Pons (tissue), 1 donor: ENCODE results near the gene SNX22.

Source experiments
- DNase-seq: peaks from one replicate; pipeline ENCODE4 v3.0.0-alpha.2; 2016; ENCODE audit warnings: low spot score

SNX22 gene

DNA sequence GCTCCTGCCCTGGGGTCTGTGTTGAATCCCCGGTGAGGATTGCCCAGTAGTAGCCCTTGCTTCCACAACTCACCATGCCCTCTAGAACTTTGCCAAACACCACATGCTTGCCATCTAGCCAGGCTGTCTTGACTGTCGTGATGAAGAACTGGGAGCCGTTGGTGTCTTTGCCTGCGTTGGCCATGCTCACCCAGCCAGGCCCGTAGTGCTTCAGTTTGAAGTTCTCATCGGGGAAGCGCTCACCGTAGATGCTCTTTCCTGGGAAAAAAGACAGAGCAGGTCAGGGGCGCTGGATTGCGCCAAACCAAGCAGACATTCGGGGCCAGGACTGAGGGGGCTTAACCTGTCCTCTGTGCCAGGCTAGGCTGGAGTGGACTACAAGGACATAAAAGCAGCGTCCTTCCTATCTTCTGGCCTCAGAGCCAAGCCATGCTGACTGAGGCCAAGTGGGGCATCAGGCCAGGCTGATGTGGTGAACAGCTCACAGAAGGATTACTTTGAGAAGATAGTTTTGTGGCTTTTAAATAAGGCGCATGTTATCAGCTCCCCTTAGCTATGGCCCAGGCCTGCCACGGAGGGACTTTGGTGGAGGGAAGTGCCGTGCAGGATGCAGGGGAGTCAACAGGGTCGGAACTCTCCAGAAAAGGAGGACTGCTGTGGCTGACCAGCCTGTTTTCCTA, 5.3 kb downstream of the SNX22 start:
- DNase-seq, result no peak

DNA sequence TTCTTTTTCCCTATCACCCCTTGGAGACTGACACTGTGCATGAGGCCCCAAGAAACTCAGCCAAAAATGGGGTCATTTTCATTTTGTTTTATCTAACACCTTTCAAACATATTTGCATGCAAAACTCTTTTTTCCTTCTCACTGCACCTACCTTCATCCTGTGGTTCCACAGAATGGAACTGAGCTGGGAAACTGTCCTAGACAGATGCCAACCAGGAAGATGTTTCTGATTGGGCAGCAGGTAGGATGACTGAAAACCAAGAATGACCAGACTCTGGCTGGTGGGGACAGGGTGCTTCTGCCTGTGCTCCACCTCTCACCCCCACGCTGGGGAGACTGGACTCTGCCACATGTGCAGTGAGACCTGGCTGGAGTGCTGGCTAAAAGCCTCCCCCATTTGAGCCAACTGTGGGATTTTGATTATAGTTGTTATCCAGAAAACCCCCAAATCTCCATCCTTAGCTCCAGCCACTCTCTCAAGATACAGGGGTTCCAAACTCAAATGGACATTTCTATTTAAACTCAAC, 6.1 kb downstream of the SNX22 start:
- no peak for DNase-seq

DNA sequence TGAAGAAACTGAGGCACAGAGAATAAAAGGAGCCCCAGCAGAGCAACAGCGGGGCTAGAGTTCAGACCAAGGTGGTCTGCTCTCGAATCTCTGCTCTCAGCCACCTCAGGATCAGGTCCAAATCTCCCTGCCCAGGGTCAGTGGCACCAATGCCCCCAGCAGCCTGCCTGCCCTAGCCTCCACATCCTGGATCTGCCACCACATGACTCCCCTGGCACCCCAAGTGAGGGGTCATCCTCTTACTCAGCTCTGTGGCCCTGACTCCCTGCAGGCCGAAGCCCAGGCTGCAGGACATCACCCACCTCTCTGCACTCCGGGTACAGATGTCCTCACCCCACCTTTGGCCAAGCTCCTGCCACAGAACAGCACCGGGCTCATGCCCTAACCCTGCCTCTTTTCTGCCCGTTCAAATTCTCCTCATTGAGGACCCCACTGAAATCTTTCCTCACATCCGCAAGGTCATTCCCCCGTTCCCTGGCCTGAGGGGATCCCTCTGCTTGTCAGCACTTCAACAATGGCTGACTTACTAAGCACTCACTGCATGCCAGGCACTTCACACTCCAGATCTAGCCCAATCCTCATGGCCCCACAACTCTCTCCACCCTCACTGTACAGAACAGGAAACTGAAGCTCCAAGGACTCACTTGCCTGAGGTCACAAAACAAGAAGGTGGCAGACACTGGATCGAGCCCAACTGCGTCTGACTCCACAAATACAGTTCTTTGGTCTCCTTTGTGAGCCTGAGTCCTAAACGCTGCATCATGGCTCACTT, 7.0 kb downstream of the SNX22 start:
- DNase-seq, result no peak

DNA sequence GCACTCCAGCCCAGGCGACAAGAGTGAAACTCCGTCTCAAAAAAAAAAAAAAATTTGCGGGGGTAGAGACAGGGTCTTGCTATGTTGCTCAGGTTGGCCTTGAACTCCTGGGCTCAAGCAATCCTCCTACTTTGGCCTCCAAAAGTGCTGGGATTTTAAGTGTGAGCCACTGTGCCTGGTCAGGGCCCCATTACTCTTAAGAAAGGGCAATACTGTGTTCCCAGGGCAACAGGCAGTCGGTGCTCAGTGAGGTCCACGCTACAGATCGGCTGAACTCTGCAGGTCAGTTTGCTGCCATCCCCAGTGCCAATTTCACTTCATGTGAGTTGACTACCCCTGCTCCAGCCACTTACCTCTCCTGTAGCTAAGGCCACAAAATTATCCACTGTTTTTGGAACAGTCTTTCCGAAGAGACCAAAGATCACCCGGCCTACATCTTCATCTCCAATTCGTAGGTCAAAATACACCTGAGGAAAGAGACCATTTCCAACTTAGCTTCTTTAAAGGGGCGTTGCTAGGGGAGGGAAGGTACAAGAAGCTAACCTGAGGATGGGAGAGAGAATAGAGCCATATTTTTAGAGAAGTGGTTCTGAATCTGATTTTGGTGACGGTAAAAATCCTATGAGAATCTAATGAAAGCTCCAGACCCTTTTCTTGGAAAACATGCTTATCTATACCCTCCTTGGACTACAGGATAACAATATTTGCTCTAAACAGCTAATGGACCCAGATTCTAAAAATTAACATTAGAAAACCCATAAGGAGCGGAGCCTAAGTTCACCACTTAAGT, 10.4 kb downstream of the SNX22 start:
- DNase-seq, result no peak

DNA sequence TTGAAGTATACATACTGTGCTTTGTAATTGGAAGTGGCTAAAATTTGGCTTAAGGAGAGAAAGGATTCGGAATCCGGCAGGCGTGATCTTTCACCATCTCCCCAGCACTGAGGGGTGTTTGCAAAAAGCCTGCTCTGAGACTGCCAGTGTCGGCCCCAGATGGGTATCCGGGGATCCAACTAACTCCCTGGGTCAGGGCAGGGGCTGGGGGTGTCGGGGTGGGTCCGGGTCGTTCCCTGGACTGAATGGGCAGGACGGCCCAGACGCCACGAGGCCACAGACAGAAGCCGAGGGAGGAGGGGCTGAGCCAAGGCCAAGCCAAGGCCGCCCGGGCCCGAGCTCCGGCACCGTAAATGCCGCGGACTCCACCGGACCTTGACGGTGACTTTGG, 10.9 kb downstream of the SNX22 start:
- no peak for DNase-seq

DNA sequence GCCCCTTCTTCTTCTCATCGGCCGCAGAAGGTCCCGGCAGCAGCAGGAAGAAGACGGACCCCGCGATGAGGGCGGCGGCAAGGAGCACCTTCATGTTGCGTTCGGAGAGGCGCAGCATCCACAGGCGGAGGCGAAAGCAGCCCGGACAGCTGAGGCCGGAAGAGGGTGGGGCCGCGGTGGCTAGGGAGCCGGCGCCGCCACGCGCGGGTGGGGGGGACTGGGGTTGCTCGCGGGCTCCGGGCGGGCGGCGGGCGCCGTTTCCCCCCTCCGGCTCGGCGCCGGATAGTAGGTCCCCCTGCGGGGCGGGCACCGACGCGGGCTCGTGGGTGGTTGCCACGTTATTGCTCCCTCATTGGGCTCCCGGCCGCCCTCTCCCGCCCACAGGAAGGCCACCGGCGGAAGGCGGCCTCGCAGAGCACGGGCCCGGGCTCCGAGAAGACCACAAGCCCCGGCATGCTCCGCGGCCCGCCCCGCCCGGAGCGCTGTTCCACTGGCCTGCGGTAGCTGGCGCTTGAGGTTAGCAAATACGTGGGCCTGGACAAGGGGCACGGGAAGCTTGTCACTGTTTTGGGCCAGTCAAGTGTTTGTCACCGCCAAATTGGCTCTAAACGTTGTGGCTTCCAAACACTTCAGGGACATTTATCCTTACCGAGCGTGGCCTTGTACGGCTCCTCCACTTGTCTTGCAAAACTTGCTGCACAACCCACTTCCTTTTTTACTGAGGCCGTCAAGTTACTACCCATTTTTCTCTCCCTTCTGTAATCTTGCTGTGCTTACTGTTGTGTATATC, 11.5 kb downstream of the SNX22 start, which contains the start of gene PPIB:
PPIB (minus strand) TSS at position 154 of the 790 bp plus-strand sequence; CDS start at position 118, 36 bp downstream.
- DNase-seq, result peak; percentile 97

DNA sequence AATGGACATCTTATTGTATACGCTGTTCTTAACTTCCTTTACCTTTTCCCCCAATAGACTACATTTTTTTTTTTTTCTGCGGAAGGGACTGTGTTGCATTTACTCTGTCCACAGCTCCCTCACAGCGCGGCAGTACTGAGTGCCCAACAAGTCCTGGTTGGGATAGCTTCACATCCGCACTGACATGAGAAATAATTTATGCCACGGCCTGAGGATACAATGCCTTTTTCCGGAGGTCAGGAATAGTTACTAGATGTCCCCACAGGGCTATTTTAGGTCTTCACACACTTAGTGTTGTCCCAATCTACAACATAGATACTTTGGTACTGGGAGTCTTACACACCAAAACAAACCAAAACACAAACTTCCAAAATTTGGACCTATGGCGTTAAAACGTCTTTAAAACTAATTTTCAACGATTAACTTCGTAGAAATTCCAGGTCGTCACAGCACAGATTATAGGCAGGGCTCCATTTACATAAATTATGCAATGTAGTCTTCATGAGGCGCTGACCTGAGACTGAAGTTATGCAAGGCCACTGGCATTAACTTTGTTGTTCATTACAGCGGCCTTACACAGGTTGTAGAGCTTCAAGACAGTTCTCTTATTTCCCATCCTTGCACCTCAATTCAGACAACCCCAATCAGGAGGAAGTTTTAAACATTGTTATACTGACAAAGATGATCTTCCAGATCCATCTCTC, 12.3 kb downstream of the SNX22 start:
- no peak for DNase-seq

DNA sequence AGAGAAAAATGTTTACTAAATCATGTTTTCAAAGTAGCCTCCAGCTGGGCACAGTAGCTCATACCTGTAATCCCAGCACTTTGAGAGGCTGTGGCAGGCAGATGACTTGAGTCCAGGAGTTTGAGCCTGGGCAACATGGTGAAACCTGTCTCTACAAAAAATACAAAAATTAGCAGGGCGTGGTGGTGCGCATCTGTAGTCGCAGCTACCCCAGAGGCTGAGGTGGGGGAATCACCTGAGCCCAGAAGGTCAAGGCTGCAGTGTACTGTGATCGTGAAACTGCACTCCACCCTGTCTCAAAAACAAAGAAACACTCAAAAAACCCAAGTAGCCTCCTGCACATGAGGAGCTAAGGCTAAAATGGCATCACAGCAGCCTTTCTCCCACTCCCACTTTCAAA, 12.9 kb downstream of the SNX22 start:
- DNase-seq, result no peak

DNA sequence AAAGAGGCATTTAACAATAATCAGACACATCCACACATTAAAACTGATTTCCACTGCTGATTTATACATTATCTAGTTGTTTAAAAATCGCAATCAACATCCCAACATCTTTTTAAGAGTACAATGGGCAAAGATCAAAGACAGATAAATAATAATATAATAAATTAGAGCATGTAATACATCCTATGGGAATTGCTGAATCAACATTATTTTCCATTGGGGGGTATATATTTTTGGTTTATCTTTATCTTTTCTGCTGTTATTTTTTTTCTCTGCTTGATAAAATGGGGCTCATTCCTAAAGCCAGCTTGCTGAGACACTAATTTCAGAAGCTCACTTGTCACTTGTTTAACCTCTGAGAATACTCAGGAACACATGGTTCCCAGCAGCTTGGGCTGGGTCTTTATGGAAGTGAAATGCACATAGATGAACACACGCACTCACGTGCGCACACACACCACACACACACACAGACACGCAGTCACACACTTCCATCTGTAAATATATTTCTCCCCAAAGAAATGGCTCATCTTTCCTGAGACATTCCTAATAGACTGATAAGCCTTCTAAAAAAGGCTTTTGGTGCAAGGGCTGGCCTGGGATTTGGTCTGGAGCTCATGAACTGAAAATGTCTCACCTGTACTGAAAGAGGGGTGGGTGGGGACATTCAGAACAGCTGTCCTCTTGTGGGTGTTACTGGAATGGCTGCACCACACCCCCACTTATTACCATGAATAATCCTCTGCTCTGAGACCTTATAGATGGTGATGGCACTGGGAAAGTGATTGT, 14.8 kb downstream of the SNX22 start:
- no peak for DNase-seq

DNA sequence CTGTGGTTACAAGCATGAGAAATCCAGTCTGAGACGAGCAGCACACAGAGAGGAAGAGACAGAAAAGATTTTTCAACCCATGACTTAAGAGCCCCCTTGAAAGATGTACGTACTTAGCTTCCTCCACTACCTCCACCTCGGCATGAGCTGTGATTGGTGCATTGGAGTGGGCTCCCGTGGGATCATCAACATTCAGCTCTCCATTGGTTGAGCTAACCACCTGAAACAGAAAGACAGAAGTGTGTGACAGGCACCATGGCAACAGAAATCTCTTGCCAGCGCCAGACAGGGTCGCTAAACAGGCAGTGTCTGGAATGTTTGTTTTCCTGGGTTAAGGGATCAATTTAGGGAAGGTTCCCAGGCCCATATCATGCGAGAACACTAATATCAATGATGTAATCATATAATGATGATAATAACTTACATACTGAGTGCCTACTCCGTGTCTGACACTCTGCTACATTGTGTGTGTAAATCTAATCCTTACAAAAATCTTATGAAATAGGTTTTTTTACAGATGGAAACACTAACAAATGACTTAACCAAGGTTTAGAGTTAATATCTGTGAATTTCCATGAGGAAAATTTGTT, 28.8 kb downstream of the SNX22 start:
- DNase-seq, result no peak

DNA sequence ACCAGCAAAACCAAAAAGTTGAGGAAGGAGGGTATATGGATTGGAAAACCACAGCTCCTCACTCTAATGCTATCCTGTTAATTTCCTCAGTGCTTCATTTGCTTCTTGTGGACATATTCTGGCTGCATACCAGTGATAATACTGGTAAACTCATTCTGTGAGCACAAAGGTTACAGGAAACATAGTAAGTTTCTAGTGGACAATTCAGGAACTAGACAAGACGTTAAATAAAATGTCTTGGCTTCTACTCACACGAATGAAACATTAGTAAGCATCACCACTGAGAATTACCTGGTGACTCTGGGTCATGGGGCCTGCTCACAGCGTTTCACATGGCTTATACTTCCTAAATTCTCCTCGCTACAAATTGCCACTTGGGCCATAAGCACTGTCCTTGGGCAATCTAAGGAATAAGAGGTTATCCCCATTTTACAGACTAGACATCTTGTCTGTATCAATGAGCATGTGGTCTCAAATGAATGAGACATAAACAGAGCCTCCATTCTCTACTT, 31.4 kb downstream of the SNX22 start:
- DNase-seq, result no peak

DNA sequence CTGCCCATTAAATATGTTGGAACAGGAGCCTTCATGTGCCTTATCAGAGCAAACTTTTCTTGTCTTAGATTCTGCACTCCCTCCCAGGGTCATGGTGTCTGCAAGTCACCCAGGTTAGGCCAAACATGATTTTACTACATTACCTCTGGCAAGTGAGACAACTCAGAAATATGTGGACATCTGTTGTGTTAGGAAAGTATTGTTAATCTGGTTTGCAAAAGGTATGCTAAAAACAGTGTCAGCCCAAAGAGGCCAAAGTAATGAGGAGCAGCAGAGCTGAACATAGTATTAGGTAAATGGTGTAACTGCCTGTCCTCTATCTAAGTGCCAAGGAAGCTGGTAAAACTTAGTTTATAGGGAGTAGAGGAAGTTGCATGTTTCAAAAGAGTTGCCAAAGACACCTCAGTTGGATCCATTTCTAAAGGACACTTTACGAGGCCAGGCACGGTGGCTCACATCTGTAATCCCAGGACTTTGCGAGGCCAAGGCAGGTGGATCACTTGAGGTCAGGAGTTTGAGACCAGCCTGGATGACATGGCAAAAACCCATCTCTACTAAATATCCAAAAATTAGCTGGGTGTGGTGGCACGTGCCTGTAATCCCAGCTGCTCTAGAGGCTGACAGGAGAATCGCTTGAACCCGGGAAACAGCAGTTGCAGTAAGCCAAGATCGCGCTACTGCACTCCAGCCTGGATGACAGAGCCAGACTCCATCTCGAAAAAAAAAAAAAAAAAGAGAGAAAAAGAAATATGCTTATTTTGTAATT, 33.8 kb downstream of the SNX22 start:
- no peak for DNase-seq

DNA sequence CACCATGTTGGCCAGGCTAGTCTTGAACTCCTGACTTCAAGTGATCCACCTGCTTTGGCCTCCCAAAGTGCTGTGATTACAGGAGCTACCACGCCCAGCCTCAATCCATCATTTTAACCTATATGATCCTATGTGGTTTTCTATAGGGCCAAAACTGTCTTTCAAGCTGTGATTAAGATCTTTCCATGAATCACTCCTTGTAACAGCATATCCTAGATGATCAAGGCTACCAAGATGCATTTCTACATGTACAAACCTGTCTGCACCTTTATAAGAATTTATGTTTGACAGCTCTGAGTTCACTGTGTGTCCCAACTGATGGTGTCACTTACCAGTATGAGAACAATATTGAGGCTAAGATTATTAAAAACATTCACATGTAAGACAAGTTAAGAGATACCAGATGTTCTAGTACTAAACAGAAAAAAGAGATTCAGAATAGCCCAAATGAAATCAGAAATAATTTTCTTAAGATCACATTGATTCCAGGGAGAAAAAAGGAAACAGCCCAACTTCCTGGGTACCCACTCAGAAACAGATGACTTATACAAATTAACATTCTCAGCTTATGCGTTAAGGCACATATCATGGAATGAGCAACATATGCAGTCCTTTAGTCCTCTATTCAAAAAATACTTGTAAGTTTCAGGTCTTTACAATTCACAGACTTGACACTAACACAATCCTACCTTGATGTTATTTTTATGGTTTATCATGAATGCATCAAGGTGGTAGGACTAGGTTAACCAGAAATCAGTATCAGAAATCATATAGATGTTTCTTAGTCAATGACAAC, 36.1 kb downstream of the SNX22 start:
- no peak for DNase-seq

DNA sequence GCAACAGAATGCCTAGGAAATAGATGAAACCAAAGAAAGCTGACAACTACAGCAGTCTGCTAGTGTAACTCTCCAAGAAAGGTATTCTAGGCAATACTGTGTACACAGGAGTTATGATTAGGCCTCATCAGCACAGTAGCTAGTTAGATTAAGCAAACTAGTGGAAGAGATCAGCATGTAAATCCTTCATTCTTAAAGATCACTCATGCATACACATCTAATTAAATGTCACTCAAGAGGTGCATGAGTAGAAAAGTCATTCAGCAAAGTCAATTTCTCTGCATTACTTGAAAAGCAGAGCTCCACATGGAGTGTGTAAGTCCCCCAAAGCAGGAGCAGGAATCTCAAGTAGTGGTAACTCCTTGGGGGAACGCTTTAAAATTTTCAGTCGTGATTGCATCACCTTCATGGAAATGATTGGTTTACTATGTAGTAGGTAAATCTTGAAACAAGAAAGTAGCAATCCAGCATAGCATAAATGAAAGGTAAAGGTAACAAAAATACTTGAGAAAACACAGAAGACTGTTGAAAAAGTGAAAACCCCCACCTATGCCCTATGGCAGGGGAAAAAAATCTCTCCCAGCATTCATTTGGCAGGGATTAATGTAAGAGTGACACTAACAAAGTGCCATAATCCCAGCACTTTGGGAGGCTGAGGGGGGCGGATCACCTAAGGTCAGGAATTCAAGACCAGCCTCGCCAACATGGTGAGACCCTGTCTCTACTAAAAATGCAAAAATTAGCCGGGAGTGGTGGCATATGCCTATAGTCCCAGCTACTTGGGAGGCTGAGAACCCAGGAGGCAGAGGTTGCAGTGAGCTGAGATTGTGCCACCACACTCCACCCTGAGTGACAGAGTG, 40.7 kb downstream of the SNX22 start:
- DNase-seq, result no peak

DNA sequence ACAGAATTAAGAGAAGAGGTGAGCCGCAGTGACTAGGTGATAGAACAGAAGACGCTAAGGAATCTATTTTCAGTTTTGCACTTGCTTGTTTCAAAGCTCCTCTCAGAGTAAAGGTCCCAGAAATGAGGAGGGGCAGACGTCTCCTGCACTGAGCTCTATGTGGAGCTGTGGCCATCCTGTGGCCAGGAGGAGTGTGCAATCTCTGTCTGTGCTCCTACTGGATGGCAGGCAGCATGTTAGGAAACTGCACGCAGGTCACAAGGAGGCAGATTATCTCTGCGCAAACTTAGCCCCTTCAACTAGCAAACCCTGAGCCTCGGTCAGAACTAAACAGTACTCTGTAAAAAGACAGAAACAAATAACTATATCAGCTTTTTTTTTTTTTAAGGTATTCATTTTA, 42.4 kb downstream of the SNX22 start:
- DNase-seq, result no peak

DNA sequence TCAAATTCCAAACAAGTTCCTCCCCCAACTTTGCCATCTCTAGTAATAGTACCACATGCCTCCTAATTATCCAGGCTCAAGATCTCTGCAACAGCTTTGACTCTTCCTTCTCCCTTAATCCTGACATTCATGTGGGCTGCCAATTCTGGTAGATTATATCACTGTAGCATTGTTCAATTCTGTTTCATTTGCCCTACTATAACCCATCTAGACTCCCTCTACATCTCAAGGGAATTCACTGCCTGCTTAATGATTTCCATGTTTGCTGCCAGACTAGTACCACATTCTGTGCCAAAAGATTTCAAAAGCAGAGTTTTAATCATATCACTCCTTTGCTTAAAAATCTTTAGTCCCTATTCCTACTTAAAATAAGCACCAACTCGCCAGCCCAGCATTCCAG, 45.9 kb downstream of the SNX22 start:
- no peak for DNase-seq

DNA sequence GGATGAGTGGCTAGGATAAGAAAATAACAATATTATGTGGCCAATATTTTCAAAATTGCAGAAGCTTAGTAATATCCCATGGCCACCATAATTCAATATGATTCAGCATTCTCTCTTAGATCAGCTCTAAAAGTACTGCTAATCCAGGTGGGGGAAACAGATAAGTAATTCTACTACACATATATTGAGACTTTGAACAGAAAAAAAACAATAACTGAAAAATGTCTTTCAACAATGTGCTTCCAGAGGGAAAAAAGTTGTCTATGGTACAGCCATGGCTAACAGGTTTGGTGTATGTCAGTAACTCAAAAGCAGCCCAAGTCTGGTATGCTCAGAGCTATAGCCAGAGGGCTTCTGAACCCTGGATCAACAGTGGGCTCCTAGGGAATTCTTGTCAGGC, 53.7 kb downstream of the SNX22 start:
- no peak for DNase-seq
